Measurements from ENCODE around the gene TSC2. TPM values are rescaled to one million over a fixed set of nuclear protein-coding genes. Genes with fewer than 3 reads are reported as not detected.
"Not testable (repeated sequence)": the region's sequence is repeated elsewhere in the genome, so short reads cannot be mapped to it uniquely, and the experiment has no call there.

The TSC2 gene
- total RNA-seq, 2 experiments from 2014 or later, result 88.4 to 90.1 TPM

DNA sequence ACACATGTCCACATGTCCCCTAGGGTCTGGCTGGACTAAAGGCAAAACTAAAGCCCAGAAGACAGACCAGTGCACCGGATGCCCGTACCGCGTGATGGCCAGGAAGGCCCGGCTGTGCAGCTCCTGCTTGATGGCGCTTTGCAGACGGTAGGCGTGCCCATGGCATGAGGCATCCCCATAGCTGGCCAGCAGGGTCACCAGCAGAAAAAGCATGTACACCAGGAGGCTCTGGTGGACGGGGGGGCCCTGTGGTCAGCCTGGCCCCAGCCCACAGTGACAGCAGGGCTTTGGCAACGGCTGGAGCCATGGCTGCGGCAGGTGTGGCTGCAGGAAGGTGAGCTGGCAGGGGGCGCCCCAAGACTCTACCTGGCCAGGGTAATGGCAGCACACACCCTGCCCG lies 45.1 kb downstream of the TSC2 start:
- POLR2A ChIA-PET, result no interaction called here
- Mint-ChIP-seq H3K4me1 (no peaks in the 10 kb centered on the region), H3K27me3 (no peaks in the 10 kb centered on the region), H3K36me3 (ENCODE audit: low read depth) (no peaks in the 10 kb centered on the region), H3K4me3 (no peak overlapping the region), H3K27ac (no peak overlapping the region), H3K9me3 (no peaks in the 10 kb centered on the region)
- no peak for DNase-seq
- CTCF ChIA-PET, result interaction anchor here (0.8 kb wide), 1 partner anchor 13 kb away, joined by 3 read pairs; no protein-coding TSS in a partner anchor

DNA sequence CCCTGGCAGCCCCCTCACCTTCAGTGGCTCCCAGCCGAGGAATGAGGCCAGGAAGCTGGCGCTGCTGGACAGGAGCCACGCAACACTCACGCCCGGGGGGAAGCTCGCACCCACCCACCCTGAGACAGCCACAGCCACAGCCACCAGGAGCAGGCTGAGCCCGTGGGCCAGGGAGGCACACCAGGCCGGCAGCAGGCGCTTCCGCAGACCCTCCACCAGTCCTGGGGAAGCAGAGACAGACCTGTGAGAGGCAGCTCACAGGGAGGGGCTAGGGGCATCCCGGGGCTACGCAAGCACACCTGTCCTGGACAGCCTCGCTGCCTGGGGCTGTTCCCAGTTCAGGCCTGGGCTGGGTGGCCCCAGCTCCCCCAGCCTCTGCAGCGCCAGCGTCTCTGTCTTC lies 46.0 kb downstream of the TSC2 start:
- Mint-ChIP-seq H3K4me3 (no peak overlapping the region), H3K36me3 (ENCODE audit: low read depth) (no peaks in the 10 kb centered on the region), H3K27ac (no peak overlapping the region), H3K9me3 (no peaks in the 10 kb centered on the region), H3K4me1 (no peaks in the 10 kb centered on the region), H3K27me3 (no peaks in the 10 kb centered on the region)
- no peak for DNase-seq
- POLR2A ChIA-PET, result no interaction called here
- CTCF ChIA-PET, result interaction anchor here (0.8 kb wide), 1 partner anchor 14 kb away, joined by 3 read pairs; no protein-coding TSS in a partner anchor

DNA sequence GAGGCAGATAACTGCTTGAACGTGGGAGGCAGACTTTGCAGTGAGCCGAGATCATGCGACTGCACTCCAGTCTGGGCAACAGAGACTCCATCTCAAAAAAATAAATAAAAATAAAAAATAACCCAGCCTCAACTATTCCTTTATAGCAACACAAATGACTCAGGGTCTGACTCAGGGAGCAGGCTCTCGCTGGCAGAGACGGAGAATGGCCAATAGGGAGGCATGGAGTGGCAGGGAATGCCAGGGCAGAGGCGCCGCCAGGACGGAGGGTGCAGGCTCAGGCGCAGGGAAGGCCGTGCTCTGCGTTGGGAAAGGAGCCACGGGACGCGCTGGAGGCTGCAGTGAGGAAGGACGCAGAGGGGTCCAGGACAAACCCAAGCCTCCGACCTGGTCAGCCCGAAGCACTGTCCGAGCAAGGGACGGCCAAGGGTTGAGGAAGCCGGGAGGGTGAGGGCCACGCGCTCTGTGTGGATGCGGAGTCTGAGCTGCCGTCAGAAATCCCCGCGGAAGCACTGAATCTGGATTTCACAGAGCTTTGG lies 47.6 kb downstream of the TSC2 start:
- Mint-ChIP-seq H3K4me3 (no peak overlapping the region), H3K4me1 (no peaks in the 10 kb centered on the region), H3K27ac (no peak overlapping the region), H3K27me3 (no peaks in the 10 kb centered on the region), H3K36me3 (ENCODE audit: low read depth) (no peaks in the 10 kb centered on the region), H3K9me3 (no peaks in the 10 kb centered on the region)
- no peak for DNase-seq
- ChIA-PET POLR2A (no interaction called here), CTCF (no interaction called here)

DNA sequence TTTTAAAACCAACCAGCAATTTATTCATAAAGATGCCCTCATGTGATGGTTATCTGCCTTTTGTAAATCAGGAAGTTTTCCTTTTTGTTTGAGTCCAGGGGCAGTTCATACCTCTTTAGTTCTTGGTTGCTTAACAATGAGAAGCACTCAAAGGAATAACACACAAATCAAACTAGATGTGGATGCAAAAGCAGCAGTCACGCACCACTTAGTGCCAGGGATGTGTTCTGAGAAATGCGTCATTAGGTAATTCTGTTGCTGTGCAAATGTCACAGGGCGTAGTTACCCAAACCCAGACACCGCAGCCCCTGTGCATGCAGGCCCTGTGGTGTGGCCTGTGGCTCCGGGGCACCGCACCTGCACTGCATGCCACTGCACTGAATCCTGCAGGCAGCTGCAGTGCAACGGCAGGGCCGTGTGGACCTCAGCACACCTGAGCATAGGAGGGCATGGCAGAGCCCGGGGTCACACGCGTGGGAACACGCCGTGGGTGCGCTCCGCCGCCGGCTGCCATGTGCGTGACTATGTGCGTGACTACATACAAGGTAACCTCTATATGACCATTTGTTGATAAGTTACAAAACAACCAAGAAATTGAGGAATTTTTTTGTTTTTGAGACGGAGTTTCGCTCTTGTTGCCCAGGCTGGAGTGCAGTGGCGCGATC lies 48.3 kb downstream of the TSC2 start:
- Mint-ChIP-seq H3K9me3 (no peaks in the 10 kb centered on the region), H3K27me3 (no peaks in the 10 kb centered on the region), H3K4me3 (no peak overlapping the region), H3K4me1 (no peaks in the 10 kb centered on the region), H3K27ac (no peak overlapping the region), H3K36me3 (ENCODE audit: low read depth) (no peaks in the 10 kb centered on the region)
- DNase-seq, result no peak
- CTCF ChIA-PET, result no interaction called here
- POLR2A ChIA-PET, result no interaction called here

DNA sequence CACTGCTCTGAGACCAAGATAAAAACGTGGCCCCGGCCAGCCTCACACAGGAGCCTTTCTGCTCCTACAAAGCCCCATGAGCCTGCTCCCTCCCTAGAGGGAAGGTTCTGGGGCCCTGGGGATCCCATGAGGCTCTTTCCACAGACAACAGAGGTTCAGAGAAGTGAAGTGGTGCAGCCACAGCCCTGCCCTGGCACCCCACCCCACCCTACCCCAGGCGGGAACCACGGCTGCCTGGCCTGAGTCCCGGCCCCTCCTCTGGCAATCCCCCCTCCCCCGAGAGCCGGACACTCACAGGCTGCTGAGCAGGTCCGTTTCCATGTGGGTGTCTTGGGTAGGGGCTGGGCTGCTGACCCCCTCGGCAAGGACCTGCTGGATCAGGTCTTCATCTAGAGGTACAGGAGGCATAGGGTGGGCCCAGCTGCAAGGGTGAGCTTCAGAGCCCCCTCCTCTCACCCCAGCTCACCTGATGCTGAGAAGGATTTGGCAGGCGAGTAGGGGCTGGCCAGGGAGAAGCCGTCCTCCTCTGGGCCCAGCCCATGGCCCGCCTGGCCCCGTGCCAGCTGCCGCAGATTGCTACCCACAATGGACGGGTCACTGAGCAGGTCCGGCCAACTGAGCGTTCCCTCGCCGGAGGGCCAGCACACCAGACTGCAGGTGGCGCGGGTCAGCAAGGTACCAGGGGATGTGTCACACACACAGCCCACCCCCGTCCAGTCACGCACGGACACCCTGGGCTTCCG lies 49.2 kb downstream of the TSC2 start:
- DNase-seq, result no peak
- Mint-ChIP-seq H3K36me3 (ENCODE audit: low read depth) (peaks cover 4% of the 10 kb centered on the region), H3K4me1 (no peaks in the 10 kb centered on the region), H3K27ac (no peak overlapping the region), H3K9me3 (no peaks in the 10 kb centered on the region), H3K27me3 (no peaks in the 10 kb centered on the region), H3K4me3 (no peak overlapping the region)
- POLR2A ChIA-PET, result no interaction called here
- CTCF ChIA-PET, result no interaction called here

DNA sequence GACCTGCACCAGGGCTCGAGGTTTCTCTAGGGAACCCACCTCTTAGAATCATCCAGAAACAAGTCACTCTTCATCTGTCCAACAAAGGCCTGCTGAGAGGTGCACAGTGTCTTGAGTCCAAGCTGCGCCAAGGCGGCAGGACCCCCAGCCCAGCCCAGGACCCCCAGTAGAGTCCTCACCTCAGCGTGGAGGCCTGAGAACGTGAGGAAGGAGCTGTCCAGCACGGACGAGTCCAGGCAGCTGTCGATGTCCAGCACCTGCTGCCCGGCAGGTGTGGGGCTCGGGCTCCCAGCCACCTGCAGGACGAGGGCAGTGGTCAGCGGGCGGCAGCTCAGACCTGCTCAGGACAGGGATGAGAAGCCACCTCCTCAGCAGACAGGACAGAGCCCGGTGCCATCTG lies 49.9 kb downstream of the TSC2 start:
- H3K27ac Mint-ChIP-seq; H3K27me3 Mint-ChIP-seq; H3K4me1 Mint-ChIP-seq; POLR2A ChIA-PET; H3K36me3 Mint-ChIP-seq (ENCODE audit: low read depth); DNase-seq; CTCF ChIA-PET; H3K4me3 Mint-ChIP-seq; H3K9me3 Mint-ChIP-seq: not testable (repeated sequence)

DNA sequence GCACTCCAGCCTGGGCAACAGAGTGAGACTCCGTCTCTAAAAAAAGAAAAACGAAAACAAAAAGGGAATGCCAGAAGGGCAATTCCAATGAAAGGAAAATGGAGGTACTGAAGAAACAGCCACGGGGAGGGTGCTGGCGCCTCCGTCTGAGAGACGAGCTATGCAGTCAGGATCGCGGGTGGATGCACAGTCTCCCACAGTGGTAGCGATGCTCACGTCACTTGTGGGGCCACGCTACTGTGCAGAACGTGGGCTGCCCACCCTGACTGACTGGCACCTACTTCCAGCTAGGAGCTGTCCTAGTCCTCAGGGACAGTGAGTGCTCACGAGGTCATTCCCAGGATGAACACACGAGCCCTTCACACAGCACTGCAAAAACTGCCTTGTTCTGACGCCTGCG lies 53.8 kb downstream of the TSC2 start:
- H3K36me3 Mint-ChIP-seq (ENCODE audit: low read depth); H3K27me3 Mint-ChIP-seq; H3K27ac Mint-ChIP-seq; DNase-seq; POLR2A ChIA-PET; CTCF ChIA-PET; H3K4me3 Mint-ChIP-seq; H3K4me1 Mint-ChIP-seq; H3K9me3 Mint-ChIP-seq: not testable (repeated sequence)

DNA sequence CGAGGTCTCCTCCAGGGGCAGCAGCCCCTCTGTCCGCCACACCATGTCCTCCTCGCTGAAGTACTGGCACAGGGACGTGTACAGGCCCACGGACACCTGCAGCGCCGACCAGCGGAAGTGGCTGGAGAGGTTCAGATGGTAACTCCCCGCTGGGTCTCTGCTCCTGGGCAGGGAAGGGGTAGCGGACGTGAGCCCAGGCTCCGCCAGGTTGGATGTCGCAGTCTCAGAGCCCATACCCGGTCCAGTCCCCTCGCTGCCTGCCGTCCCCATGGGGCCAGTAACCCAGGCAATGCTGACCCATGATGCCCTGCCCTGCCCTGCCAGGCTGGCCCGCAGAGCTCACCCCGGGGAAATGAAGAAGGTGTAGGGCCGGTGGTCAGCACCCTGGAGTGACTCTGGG lies 54.7 kb downstream of the TSC2 start:
- Mint-ChIP-seq H3K27ac (no peak overlapping the region), H3K4me1 (no peaks in the 10 kb centered on the region), H3K9me3 (no peaks in the 10 kb centered on the region), H3K27me3 (no peaks in the 10 kb centered on the region), H3K36me3 (ENCODE audit: low read depth) (peaks cover 5% of the 10 kb centered on the region), H3K4me3 (no peak overlapping the region)
- DNase-seq, result no peak
- ChIA-PET CTCF (no interaction called here), POLR2A (no interaction called here)

DNA sequence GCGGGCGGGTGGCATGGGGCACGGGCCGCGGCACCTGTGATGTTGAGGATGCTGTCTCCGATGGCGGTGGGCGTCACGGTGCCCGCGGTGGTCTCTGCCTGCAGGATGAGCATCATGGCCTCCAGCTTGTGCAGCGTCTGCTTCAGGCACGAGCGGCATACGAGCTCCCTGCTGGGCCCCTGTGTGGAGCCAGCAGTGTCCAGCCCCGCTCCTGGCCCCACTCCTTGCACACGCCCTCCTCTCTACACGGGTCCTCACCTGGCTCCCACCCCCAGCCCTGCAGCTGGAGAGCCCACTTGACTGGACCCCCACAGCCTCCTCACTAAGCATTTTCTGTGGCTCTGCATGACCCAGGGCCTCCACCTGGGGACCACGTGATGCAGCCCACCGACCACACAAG lies 56.7 kb downstream of the TSC2 start:
- H3K4me1 Mint-ChIP-seq; CTCF ChIA-PET; H3K4me3 Mint-ChIP-seq; H3K9me3 Mint-ChIP-seq; H3K36me3 Mint-ChIP-seq (ENCODE audit: low read depth); H3K27ac Mint-ChIP-seq; H3K27me3 Mint-ChIP-seq; DNase-seq; POLR2A ChIA-PET: not testable (repeated sequence)

DNA sequence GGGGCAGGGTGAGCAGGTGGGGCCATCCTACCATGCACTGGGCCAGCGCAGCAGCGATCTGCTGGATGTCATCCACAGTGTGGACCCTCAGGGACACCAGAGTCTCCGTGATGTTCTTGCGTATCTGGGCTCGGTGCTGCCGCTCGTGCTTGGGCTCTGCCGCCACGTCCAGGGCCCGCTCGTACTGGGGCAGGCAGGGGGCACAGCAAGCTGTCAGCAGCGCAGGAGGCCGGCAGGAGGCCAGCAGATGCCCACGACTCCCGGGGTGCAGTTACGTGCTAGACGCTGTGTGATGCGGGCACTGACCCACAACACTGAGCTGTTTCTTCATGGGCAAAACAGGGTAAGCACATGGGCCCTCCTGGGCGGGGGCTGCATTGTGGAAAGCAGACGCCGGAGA lies 57.5 kb downstream of the TSC2 start:
- CTCF ChIA-PET; POLR2A ChIA-PET; DNase-seq; H3K9me3 Mint-ChIP-seq; H3K27me3 Mint-ChIP-seq; H3K4me3 Mint-ChIP-seq; H3K36me3 Mint-ChIP-seq (ENCODE audit: low read depth); H3K27ac Mint-ChIP-seq; H3K4me1 Mint-ChIP-seq: not testable (repeated sequence)

DNA sequence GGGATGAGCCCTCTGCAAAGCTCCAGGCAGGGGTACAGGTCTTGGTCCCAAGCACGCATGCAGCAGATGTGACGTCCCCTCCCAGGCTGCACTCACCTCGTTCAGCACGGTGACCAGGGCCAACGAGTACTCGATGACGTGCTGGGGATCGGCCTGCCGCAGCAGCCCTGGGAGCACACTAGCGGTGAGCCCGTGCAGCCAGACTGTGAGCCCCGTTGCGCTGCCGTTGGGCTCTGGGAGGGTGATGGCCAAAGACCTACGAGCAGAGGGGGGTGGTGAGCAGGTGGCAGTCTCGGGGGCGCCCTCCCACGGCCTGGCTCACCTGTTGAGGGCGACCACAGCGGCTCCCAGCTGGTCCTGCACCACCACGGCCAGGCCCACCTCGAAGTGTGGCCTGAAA lies 58.0 kb downstream of the TSC2 start:
- not testable (repeated sequence) for H3K4me1 Mint-ChIP-seq

DNA sequence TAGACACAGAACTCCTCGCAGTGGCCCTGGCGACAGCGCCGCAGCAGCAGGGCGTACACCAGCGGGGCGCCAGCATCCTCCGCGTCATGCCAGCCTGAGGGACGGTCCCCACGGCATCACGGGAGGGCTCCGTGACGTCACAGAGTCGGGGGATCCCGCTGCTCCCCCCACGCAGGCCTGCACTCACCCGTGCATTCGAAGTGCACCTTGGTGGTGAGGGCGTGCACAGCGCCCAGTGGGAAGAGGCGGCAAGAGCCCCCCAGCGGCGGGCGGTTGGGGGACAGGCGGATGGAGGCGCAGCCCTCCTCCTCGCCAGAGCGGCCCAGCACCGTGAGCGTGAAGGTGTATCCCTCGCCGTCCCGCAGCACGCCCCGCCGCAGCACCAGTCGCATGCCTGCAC lies 58.4 kb downstream of the TSC2 start:
- DNase-seq; H3K9me3 Mint-ChIP-seq; H3K4me1 Mint-ChIP-seq; H3K27ac Mint-ChIP-seq; POLR2A ChIA-PET; H3K27me3 Mint-ChIP-seq; H3K4me3 Mint-ChIP-seq; CTCF ChIA-PET; H3K36me3 Mint-ChIP-seq (ENCODE audit: low read depth): not testable (repeated sequence)

More for the DNA sequence above, 58.0 kb downstream of the TSC2 start:
- POLR2A ChIA-PET; H3K9me3 Mint-ChIP-seq; H3K27me3 Mint-ChIP-seq; H3K36me3 Mint-ChIP-seq (ENCODE audit: low read depth); H3K27ac Mint-ChIP-seq; H3K4me3 Mint-ChIP-seq; CTCF ChIA-PET; DNase-seq: not testable (repeated sequence)

DNA sequence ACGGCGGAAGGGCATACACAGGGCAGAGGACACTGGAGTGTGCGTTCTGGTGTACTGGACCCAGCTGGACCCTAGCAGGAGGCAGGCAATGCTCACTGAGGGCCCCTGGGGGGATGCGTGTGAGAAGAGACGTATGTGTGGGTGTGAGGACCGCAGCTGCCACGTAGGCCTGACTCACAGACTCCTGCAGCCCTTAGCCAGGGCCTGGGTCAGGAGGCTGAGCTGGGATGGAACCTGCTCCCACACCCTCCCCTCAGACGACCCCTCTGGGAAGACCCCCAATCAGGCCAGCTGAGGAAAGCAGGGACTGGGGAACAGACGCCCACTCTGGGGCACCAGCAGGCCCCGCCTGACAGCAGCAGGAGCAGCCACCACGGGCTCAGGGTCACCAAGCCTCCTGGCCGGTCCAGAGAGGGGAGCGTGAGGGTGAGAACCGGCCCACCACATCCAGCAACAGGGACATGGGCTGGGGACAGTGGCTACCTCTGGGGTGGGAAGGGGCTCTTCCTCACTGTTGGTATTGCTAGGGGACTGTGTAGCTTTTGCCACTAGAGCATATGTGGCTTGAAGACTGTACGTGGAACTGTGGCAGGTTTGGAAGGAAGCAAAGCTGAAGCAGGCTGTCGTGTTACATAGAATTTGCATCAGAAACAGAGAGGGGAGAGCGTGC lies 59.5 kb downstream of the TSC2 start:
- H3K4me3 Mint-ChIP-seq; CTCF ChIA-PET; H3K4me1 Mint-ChIP-seq; POLR2A ChIA-PET; H3K36me3 Mint-ChIP-seq (ENCODE audit: low read depth); DNase-seq; H3K9me3 Mint-ChIP-seq; H3K27me3 Mint-ChIP-seq; H3K27ac Mint-ChIP-seq: not testable (repeated sequence)

DNA sequence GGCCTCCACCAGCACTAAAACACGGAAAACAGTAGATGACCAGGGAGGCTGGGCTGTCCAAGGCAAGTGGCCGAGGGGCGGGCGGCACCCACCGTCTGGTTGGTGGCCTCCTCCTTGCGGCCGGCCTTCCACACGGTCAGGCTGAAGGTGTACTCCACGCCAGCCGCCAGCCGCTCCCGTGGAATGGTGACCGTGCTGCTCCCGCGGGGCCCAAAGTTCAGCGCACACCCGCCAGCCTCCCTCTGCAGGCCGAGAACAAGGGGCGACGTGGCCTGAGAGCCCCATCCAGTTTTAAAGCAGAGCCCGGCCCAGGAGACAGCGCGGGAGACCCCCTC lies 60.0 kb downstream of the TSC2 start:
- H3K27me3 Mint-ChIP-seq; H3K4me1 Mint-ChIP-seq; H3K27ac Mint-ChIP-seq; H3K4me3 Mint-ChIP-seq; DNase-seq; H3K36me3 Mint-ChIP-seq (ENCODE audit: low read depth); POLR2A ChIA-PET; CTCF ChIA-PET; H3K9me3 Mint-ChIP-seq: not testable (repeated sequence)

All from activated CD4-positive, alpha-beta memory T cell treated with anti-CD3 and anti-CD28 coated beads, Interleukin-2, amount 10 ng/mL, durations not matched to agents 7 days and 5 days (primary cell).